Measurements from ENCODE around the gene KCNMB2.

The KCNMB2 gene

DNA sequence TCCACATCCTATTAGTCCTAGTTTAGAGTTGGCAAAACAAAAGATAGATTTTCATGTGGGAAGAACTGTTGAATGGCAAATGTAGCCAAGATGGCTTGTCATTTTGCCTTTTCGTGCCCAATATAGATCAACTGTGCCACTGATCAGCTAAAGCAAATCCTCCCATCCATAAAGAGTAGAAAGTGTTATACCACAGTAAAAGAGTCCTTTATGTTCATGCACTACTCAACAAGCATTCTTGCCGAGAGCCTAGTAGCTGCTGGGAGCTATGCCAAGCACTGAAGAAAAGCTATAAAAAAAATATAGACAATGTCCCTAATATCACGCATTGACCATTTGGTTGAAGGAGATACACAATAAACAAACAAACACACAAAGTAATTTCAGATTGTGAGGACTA, 225.2 kb downstream of the KCNMB2 start:
- Histone ChIP-seq H3K4me3 (ENCODE audit: low read depth, low read length) (no peak overlapping the region), H3K9me3 (ENCODE audit: control insufficient read depth, insufficient read depth, low read length) (no peaks in the 10 kb centered on the region), H3K36me3 (ENCODE audit: control insufficient read depth, insufficient read depth, low read length) (no peaks in the 10 kb centered on the region), H3K9ac (ENCODE audit: low read depth, low read length) (no peak overlapping the region), H3K27me3 (ENCODE audit: control insufficient read depth, insufficient read depth, low read length) (no peaks in the 10 kb centered on the region), H3K4me1 (ENCODE audit: control insufficient read depth, insufficient read depth, low read length) (no peaks in the 10 kb centered on the region), H3K27ac (ENCODE audit: low read depth, low read length) (no peak overlapping the region)

DNA sequence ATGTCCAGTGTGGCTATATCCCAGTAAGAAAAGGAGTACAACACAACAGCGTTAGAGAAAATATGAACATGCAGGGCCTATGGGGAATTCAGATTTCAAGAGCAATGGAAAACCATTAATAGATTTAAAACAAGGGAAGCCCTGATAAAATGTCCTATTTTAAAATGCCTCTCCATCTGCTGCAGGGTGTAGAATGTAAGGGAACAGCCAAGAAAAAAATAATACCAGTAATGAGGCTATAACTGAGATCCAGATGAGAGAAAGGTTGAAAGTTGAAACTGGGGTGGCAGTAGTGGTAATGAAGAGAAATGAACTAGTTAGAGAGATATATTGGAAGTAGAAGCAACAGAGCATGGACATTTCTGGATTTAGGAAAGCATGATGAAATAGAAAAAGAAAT, 226.1 kb downstream of the KCNMB2 start:
- Histone ChIP-seq H3K4me1 (ENCODE audit: control insufficient read depth, insufficient read depth, low read length) (no peaks in the 10 kb centered on the region), H3K27ac (ENCODE audit: low read depth, low read length) (no peak overlapping the region), H3K9me3 (ENCODE audit: control insufficient read depth, insufficient read depth, low read length) (no peaks in the 10 kb centered on the region), H3K27me3 (ENCODE audit: control insufficient read depth, insufficient read depth, low read length) (no peaks in the 10 kb centered on the region), H3K4me3 (ENCODE audit: low read depth, low read length) (no peak overlapping the region), H3K36me3 (ENCODE audit: control insufficient read depth, insufficient read depth, low read length) (no peaks in the 10 kb centered on the region), H3K9ac (ENCODE audit: low read depth, low read length) (no peak overlapping the region)

DNA sequence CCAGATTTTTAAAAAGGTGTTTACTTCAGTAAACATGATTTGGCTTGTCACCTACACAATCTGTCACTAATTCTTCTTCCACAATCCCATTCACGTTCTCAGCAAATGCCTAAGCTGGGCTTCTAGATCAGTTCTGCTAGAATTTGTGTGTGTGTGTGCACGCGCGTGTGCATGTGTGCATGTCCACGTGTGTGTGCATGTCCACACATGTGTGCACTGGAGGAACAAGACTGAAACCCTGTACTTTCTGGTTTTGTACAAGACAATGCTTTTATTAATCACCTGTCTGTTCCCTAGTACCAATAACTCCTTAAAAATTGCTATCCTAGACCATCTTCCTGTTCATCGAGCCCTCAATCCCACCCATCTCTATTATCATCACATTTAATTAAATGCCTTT, 229.2 kb downstream of the KCNMB2 start:
- no peak overlapping the region for H3K4me3 ChIP-seq (ENCODE audit: low read depth, low read length)
- no peak overlapping the region for H3K27ac ChIP-seq (ENCODE audit: low read depth, low read length)
- no peaks in the 10 kb centered on the region for H3K9me3 ChIP-seq (ENCODE audit: control insufficient read depth, insufficient read depth, low read length)
- H3K27me3 ChIP-seq (ENCODE audit: control insufficient read depth, insufficient read depth, low read length), result no peaks in the 10 kb centered on the region
- H3K4me1 ChIP-seq (ENCODE audit: control insufficient read depth, insufficient read depth, low read length), result 0 out of 2 replicates have a peak, but pooled peaks cover 5% of the 10 kb centered on the region
- no peaks in the 10 kb centered on the region for H3K36me3 ChIP-seq (ENCODE audit: control insufficient read depth, insufficient read depth, low read length)
- H3K9ac ChIP-seq (ENCODE audit: low read depth, low read length), result no peak overlapping the region

DNA sequence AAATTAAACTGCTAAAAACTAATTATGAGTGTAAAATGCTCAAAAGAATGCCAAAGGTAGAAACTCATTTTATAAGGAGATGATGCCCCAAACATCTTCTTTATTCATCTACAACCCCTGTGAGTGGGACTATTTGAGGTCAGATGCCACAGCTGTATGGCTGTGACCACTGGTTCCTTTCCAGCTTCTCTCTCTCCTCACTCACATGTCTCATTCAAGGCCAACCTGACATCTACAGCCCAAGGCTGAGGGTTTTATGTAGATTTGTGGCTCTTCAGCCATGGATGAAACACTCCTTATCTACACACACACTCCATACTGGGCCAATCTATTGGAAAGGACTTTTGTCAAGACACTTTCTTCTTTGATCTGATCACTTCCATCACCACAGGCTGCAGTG, 231.3 kb downstream of the KCNMB2 start:
- H3K9ac ChIP-seq (ENCODE audit: low read depth, low read length), result no peak overlapping the region
- no peaks in the 10 kb centered on the region for H3K27me3 ChIP-seq (ENCODE audit: control insufficient read depth, insufficient read depth, low read length)
- 0 out of 2 replicates have a peak, but pooled peaks cover 5% of the 10 kb centered on the region for H3K4me1 ChIP-seq (ENCODE audit: control insufficient read depth, insufficient read depth, low read length)
- H3K4me3 ChIP-seq (ENCODE audit: low read depth, low read length), result no peak overlapping the region
- H3K27ac ChIP-seq (ENCODE audit: low read depth, low read length), result no peak overlapping the region
- H3K36me3 ChIP-seq (ENCODE audit: control insufficient read depth, insufficient read depth, low read length), result no peaks in the 10 kb centered on the region
- no peaks in the 10 kb centered on the region for H3K9me3 ChIP-seq (ENCODE audit: control insufficient read depth, insufficient read depth, low read length)

DNA sequence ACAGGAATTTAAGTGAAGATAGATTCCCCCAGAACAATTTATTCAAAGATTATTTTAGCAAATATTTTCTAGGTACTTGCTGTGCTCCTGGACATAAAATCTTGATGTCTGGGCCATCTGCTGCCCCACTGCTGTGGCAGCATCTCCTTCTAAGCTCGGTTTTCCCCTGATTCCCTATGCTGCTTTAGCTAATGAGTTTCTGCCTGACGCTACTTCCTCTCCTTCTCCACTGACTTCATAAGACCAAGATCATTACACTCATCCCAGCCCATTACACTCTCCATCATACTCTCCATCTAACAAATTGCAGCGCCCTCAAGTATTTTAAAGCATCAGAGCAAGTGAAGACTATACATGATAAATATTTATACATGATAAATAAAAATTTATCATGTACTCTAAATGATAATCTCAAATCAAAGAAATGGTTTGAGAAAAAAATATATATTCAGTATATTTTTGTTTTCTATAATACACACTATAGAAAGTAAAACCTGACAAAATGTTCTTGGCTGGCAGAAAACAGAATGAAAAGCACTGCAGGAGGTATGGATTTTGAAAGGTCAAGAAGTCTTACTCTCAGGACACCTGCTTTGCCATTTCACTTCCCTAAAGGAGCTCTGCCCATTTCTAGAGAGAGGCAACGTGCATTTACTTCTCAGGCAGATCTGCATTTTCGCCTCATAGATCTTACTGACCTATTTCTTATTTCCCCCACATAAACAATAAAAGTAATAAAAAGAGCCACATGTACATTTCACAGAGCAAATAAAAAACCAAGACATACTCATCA, 232.0 kb downstream of the KCNMB2 start:
- H3K27me3 ChIP-seq (ENCODE audit: control insufficient read depth, insufficient read depth, low read length), result no peaks in the 10 kb centered on the region
- H3K4me1 ChIP-seq (ENCODE audit: control insufficient read depth, insufficient read depth, low read length), result 0 out of 2 replicates have a peak, but pooled peaks cover 5% of the 10 kb centered on the region
- no peak overlapping the region for H3K27ac ChIP-seq (ENCODE audit: low read depth, low read length)
- H3K36me3 ChIP-seq (ENCODE audit: control insufficient read depth, insufficient read depth, low read length), result no peaks in the 10 kb centered on the region
- no peaks in the 10 kb centered on the region for H3K9me3 ChIP-seq (ENCODE audit: control insufficient read depth, insufficient read depth, low read length)
- no peak overlapping the region for H3K9ac ChIP-seq (ENCODE audit: low read depth, low read length)
- H3K4me3 ChIP-seq (ENCODE audit: low read depth, low read length), result no peak overlapping the region

DNA sequence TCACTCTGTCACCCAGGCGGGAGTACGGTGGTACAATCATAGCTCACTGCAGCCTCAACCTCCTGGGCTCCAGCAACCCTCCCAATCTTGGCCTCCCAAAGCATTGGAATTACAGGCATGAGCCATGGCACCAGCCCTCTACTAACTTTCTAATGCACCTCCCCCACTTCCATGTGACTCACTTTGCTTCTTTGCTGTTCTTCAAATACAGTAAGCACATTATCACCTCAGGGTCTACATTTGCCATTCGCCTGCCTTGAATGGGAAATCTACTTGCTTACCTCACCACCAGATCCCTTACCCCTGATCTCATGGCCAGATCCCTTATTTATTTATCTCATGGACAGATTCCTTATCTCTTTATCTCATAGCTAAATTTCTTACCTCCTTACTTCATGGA, 235.3 kb downstream of the KCNMB2 start:
- Histone ChIP-seq H3K27me3 (ENCODE audit: control insufficient read depth, insufficient read depth, low read length) (no peaks in the 10 kb centered on the region), H3K9ac (ENCODE audit: low read depth, low read length) (no peak overlapping the region), H3K4me1 (ENCODE audit: control insufficient read depth, insufficient read depth, low read length) (0 out of 2 replicates have a peak, but pooled peaks cover 5% of the 10 kb centered on the region), H3K27ac (ENCODE audit: low read depth, low read length) (no peak overlapping the region), H3K36me3 (ENCODE audit: control insufficient read depth, insufficient read depth, low read length) (no peaks in the 10 kb centered on the region), H3K4me3 (ENCODE audit: low read depth, low read length) (no peak overlapping the region), H3K9me3 (ENCODE audit: control insufficient read depth, insufficient read depth, low read length) (no peaks in the 10 kb centered on the region)

DNA sequence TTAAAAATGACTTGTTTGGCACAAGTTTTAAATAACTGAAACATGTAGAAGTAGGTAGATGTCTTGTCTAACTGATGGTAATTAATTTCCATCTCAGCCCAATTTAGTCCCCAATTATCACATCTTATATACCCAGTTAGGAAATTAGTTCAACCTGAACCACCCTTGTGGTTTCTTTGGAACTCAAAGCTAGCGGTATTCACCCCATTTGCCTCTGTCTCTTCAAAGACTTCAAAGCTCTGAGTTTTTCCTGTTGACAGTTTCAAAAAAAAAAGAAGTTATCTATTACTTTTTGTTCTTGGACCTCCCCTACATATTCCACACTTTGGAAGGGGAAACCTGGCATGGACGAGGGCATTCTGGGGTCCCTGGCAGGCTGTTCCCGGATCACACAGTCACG, 236.5 kb downstream of the KCNMB2 start:
- Histone ChIP-seq H3K9me3 (ENCODE audit: control insufficient read depth, insufficient read depth, low read length) (no peaks in the 10 kb centered on the region), H3K27me3 (ENCODE audit: control insufficient read depth, insufficient read depth, low read length) (no peaks in the 10 kb centered on the region), H3K9ac (ENCODE audit: low read depth, low read length) (no peak overlapping the region), H3K4me1 (ENCODE audit: control insufficient read depth, insufficient read depth, low read length) (0 out of 2 replicates have a peak, but pooled peaks cover 5% of the 10 kb centered on the region), H3K4me3 (ENCODE audit: low read depth, low read length) (no peak overlapping the region), H3K36me3 (ENCODE audit: control insufficient read depth, insufficient read depth, low read length) (no peaks in the 10 kb centered on the region), H3K27ac (ENCODE audit: low read depth, low read length) (no peak overlapping the region)

DNA sequence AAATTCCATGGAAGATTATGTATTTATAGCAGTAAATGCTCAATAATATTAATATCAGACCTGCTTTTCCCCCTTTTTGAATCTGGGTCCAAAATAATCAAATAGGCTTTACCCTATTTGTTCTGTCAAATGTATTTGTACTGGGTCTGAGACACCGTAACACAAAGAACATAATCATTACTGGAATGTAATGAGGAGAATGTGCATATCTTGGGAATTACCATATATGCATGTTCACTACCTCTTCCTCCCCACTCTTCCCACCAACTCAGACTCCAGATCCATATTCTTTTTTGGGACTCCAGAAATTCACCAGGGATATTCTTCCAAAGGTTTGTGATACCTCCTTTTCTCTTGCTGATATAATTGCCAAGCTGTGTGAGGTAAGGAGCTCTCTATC, 237.1 kb downstream of the KCNMB2 start:
- Histone ChIP-seq H3K4me3 (ENCODE audit: low read depth, low read length) (no peak overlapping the region), H3K27ac (ENCODE audit: low read depth, low read length) (no peak overlapping the region), H3K9me3 (ENCODE audit: control insufficient read depth, insufficient read depth, low read length) (no peaks in the 10 kb centered on the region), H3K27me3 (ENCODE audit: control insufficient read depth, insufficient read depth, low read length) (no peaks in the 10 kb centered on the region), H3K4me1 (ENCODE audit: control insufficient read depth, insufficient read depth, low read length) (0 out of 2 replicates have a peak, but pooled peaks cover 5% of the 10 kb centered on the region), H3K9ac (ENCODE audit: low read depth, low read length) (no peak overlapping the region), H3K36me3 (ENCODE audit: control insufficient read depth, insufficient read depth, low read length) (no peaks in the 10 kb centered on the region)

DNA sequence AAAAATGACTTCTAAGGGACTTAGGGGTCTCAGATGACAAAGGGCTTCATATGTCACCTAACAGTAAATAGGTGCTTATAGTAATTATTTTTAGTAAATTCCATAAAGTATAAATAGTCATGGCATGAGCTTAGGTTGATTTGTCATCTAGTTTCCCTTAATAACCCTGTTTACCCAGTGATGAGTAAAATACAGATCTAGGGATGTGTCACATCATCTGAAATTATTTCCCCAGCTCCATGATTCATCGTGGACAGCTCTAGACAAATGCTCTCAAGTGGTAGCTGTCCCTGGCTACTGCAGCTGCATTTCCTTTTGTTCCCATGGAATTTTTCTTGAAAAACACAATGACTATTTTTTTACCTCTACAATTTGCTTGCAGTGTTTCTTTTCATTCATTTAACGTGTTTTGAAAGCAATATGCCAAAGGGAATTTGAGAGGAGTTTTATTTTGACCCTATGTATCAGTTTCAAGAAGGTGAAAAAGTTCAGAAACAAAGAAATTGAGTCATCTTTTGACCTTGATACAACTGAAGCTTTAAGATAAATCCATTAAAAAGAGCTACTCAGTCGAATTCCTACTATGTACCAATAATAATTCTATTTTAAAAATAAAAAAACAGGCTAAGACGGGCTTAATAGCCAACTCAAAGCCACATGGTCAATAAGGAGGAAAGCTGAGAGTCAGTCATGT, 241.6 kb downstream of the KCNMB2 start:
- Histone ChIP-seq H3K27me3 (ENCODE audit: control insufficient read depth, insufficient read depth, low read length) (no peaks in the 10 kb centered on the region), H3K4me3 (ENCODE audit: low read depth, low read length) (no peak overlapping the region), H3K9ac (ENCODE audit: low read depth, low read length) (no peak overlapping the region), H3K9me3 (ENCODE audit: control insufficient read depth, insufficient read depth, low read length) (no peaks in the 10 kb centered on the region), H3K36me3 (ENCODE audit: control insufficient read depth, insufficient read depth, low read length) (no peaks in the 10 kb centered on the region), H3K4me1 (ENCODE audit: control insufficient read depth, insufficient read depth, low read length) (no peaks in the 10 kb centered on the region), H3K27ac (ENCODE audit: low read depth, low read length) (no peak overlapping the region)

DNA sequence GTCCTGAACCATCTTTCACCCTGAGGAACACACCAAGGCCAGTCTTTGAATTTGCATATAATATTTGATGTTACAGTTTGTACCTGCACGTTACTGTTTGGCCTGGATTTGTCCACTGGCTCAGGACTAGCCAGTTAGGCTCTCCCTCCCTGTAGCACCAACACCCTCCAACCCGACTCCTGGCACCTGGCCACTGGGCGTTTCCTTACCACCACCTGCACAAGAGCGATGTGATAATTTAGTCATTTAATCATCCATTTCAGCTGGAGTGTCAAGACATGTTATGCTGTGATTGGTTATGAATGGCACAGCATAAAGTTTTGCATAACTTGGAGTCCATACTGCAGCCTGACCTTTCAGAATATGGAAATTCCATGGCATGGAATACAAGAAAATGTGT, 242.4 kb downstream of the KCNMB2 start:
- Histone ChIP-seq H3K4me3 (ENCODE audit: low read depth, low read length) (no peak overlapping the region), H3K4me1 (ENCODE audit: control insufficient read depth, insufficient read depth, low read length) (no peaks in the 10 kb centered on the region), H3K27ac (ENCODE audit: low read depth, low read length) (no peak overlapping the region), H3K9me3 (ENCODE audit: control insufficient read depth, insufficient read depth, low read length) (no peaks in the 10 kb centered on the region), H3K36me3 (ENCODE audit: control insufficient read depth, insufficient read depth, low read length) (no peaks in the 10 kb centered on the region), H3K27me3 (ENCODE audit: control insufficient read depth, insufficient read depth, low read length) (no peaks in the 10 kb centered on the region), H3K9ac (ENCODE audit: low read depth, low read length) (no peak overlapping the region)

DNA sequence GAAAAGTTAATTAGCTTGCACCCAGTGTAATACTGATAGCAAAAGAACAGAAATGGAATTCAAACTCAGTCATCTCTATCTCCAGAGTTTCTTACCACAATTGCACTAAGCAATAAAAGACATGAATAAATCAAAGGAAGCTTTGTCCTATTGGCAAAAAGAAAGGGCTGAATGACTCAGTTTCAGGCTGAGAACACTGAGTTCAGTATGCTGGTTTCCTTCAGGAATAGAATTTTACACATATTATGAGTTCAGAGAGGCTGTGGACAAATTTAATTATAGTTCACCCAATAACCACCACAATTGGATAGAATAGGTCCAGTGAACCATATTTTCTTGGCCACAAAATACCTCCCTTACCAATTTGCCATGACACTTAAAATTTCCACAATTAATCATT, 249.7 kb downstream of the KCNMB2 start:
- no peaks in the 10 kb centered on the region for H3K36me3 ChIP-seq (ENCODE audit: control insufficient read depth, insufficient read depth, low read length)
- H3K9me3 ChIP-seq (ENCODE audit: control insufficient read depth, insufficient read depth, low read length), result no peaks in the 10 kb centered on the region
- no peaks in the 10 kb centered on the region for H3K27me3 ChIP-seq (ENCODE audit: control insufficient read depth, insufficient read depth, low read length)
- no peaks in the 10 kb centered on the region for H3K4me1 ChIP-seq (ENCODE audit: control insufficient read depth, insufficient read depth, low read length)
- H3K4me3 ChIP-seq (ENCODE audit: low read depth, low read length), result no peak overlapping the region
- H3K27ac ChIP-seq (ENCODE audit: low read depth, low read length), result no peak overlapping the region
- no peak overlapping the region for H3K9ac ChIP-seq (ENCODE audit: low read depth, low read length)
